ENCODE measurements around the gene KRTAP10-6.
"Not testable (repeated sequence)": the region's sequence is repeated elsewhere in the genome, so short reads cannot be mapped to it uniquely, and the experiment has no call there.

The KRTAP10-6 gene

DNA sequence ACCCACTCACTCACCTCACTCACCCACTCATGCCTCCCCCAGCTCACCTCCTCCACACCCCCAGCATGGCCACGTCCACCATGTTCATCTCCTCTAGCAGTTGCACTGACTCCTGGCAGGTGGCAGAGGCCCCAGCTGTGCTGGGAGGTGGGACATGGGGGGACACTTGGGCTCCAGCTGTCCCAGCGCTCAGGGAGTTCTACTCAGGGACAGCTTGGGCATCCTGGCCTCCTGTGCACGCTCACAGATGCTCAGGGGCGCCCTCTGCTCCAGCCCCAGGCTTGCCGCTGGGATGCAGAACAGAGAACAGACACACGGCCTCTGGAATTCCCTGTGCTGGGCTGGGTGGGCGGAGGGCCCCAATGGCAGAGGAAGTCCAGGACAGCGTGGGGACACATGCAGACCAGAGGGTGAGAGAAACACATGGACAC lies 24.8 kb upstream of the KRTAP10-6 start:
- no peak for DNase-seq

DNA sequence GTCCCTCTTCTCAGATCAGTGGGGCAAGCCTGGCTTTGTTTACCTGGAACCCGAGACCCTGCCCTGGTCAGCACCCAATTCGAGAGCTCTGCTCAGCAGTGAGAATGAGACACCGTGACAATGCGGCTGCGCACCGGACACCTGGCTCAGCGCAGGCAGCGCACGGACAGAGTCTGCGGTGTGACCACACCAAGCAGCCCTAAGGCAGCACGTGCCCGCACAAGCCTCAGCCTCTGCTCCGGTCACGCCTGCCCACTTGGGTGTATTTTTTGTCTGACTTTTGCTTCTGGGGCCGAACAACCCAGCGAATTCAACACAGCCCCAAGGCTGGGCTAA lies 24.3 kb upstream of the KRTAP10-6 start:
- no peak for DNase-seq

DNA sequence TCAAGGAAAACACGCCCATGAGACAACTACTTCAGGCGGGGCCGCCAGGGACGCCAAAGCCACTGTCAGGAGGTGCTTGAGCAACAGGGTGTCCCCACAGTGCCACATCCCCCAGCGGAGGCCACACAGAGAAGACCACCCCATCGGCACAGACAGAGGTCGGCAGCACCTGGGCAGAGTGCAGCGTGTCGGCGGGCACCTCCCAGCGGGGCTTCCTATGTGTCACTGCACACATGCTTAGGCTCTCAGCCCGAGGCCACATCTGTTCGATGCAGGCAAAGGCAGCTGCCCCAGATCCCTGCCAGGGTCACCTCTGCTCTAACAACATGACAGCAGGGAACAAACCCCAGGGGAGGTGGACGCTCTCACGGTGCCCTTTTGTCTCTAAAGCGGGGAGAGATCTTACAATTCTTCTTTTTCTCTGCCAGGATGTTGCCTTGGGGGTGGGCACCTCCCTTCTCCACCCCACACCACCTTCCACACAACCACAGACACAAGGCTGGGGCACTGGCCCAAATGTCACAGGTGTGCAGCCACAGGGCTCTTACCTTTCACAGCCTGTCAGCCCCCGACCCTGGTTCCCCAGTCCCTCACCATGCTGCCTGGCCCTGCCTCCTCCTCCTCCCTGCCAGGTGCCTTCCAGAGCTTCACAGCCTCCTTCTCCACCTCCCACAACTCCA lies 23.7 kb upstream of the KRTAP10-6 start:
- no peak for DNase-seq

DNA sequence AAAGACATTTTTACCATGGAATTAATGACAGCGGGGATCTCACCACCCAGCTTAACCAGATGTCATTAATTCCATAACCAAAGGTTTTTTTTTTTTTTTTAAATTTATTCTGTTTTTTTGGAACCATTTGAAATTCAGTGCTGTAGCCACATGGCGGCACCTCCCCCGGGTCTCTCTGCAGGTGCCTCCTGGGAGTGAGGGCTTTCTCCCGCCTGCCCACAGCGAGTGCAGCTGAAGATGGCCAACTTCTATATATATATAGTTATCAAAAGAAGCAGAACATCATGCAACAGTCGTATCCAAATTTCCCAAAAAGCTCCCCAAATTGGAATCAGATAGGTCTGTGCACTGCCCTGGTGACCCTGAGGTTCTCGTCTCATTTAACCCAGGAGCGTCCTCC lies 23.2 kb upstream of the KRTAP10-6 start:
- no peak for DNase-seq

DNA sequence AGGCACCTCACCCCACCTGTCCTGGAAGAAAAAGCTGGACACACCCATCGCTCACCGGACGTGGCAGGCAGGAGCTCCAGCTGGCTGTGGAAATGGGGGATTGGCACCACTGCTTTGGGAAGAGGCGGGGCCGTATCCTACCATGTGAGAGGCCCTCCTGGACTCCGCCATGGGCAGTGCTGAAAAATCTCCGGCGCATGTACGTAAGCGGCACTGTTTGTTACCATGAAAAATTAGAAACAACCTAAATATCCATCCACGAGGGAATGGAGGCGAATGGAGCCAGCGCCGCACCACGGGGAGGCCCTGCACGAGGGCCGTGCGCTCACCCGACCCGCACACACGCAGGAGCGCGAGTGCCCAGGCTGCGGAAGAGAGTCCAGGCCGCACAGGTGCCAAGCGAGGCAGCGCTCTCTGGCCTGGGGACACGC lies 22.7 kb upstream of the KRTAP10-6 start:
- DNase-seq = no peak

DNA sequence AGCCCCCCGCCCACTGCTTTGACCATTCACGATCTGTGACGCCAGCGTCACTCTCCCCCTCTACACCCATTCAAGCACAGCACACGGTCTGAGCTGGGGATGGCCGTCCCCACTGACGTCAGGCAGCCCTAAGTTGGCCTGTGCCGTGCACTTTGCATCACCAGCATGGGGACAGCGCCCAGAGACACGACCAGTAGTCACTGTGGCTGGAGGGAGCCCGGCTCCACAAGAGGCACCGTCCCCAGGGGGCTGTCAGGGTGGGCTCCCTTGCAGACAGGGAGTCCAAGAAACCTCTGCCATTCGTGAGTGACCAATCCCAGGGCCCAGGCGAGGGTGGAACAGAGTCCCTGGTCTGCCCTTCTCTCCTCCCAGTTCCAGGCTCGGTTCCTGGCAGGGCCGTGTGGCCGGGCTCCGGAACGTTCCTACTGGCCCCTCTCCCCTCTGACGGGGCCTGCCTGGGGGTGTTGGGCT lies 21.9 kb upstream of the KRTAP10-6 start:
- DNase-seq = no peak

DNA sequence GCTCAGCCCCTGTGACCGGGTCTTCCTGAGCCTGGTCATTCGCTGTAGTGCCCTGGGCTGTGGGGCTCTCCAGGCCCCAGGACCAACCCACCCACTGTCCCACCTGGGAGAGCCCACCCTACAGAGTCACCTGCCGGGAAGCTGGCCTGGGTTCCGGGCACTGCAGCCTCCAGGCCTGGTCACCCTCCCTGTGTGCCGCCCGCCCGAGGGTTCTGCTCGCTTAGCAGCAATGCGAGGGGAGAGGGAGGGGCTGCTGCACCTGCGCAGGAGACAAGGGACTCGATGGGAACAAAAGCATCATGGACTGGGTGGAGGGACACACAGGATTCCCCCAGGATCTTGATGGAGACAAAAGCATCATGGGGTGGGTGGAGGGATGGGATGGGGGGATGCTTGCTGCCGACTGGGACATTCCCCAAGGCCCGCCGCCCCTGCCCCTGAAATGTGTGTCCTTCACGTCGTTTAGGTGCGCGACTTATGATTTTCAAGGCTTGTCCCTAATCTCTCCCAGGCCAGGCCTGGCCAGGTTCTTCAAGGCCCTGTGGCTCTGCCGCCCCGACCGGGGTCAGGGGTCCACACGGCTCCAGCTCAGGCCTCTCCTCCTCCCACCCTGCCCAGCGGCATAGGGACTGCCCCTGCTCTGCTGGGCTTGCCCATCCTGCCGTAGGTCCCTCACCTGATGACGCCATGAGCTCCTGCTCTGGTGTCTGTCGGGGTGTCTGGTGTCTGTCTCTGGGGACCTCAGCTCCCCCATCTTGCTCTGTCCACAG lies 21.3 kb upstream of the KRTAP10-6 start:
- no peak for DNase-seq

DNA sequence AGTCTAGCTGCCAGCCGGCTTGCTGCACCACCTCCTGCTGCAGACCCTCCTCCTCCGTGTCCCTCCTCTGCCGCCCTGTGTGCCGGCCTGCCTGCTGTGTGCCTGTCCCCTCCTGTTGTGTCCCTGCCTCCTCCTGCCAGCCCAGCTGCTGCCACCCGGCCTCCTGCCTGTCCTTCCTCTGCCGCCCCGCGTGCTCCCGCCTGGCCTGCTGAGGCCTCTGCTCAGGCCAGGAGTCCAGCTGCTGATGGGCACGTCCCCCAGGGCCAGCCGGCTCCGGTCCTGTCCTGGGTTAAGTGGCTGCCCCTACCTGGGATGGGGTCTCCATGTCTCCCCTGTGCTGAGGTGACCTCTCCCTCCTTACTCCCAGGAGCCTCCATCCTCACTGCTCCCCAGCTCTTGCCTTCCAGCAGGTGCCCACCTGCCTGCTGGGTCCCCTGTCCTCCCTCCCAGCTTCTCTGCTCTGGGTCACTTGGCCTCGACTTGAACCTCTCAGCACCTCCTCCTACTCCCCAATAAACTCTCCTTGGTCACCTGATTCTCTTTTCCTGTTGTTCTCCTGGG lies 20.4 kb upstream of the KRTAP10-6 start:
- no peak for DNase-seq

DNA sequence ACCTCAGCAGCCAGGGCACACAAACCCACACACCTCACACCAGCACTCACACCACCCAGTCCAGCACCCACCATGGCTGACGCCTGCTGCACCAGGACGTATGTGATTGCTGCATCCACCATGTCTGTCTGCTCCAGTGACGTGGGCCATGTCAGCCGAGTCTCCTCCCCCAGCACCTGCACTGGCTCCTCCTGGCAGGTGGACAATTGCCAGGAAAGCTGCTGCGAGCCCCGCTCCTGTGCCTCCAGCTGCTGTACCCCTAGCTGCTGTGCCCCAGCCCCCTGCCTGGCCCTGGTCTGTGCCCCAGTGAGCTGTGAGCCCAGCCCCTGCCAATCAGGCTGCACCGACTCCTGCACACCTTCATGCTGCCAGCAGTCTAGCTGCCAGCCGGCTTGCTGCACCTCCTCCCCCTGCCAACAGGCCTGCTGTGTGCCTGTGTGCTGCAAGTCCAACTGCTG lies 19.8 kb upstream of the KRTAP10-6 start, which contains the start of gene KRTAP10-8:
TSS of gene KRTAP10-8 (plus strand) at position 51 of the 458 bp plus-strand sequence. CDS start at position 73, 22 bp downstream.
- DNase-seq = no peak

DNA sequence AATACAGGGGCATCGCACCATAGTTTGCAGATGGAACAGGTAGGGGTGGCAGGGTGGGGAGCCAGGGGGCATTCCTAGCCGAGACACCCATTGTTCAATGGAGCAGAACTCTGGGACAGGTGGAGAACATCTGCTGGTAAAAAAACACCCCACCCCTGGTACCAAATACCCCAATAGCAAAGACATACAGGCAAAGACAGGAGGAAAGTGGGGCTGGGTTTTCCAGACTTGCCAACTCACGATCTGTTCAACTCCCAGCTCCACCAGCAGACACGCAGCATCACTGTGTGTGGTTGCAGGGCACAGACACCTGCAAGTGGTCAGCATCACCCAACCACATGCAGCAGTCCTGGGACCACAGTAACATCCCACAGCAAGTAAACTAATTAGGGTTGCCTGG lies 19.2 kb upstream of the KRTAP10-6 start:
- DNase-seq = no peak

DNA sequence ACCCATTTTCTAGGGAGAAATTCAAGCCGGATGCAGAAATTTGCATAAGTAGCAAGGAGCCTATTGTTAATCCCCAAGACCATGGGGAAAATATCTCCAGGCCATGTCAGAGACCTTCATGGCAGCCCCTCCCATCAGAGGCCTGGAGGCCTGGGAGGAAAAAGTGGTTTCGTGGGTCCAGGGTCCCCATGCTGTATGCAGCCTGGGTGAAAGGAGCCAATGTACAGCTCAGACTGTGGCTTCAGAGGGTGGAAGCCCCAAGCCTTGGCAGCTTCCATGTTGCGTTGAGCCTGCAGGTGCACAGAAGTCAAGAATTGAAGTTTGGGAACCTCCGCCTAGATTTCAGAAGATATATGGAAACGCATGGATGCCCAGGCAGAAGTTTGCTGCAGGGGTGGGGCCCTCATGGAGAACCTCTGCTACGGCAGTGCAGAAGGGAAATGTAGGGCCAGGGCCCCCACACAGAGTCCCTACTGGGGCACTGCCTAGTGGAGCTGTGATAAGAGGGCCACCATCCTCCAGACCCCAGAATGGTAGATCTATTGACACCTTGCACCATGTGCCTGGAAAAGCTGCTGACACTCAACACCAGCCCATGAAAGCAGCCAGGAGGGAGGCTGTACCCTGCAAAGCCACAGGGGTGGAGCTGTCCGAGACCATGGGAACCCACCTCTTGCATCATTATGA lies 18.0 kb upstream of the KRTAP10-6 start:
- DNase-seq = not testable (repeated sequence)

DNA sequence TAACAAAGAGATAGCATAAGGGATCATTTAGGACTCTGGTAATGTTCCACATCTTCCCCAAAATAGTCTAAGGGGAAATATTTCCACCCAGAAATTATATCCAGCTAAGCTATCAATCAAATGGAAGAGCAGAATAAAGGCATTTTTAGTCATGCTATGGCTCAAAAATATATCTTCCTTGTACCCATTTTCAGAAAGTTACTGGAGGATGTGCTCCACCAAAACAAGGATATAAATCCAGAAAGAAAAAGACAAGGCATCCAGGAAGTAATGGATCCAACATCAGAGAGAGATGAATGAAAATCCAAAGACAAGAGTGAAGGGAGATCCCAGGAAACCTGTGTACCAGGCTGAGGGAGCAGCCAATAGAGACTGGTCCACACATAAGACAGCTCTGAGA lies 16.9 kb upstream of the KRTAP10-6 start:
- DNase-seq = no peak

DNA sequence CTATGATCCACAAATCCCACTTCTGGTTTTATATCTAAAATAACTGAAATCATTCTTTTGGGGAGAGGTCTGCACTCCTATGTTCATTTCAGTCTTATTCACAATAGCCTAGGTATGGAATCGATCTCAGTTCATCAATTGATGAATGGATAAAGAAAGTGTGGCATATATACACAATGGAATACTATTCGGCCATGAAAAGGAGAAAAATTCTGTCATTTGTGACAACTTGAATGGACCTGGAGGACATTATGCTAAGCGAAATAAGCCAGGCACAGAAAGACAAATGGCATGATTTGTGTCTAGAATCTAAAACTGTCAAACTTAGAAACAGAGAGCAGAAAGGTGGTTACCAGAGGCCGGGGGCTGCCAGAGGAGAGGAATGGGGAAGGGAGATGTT lies 14.2 kb upstream of the KRTAP10-6 start:
- DNase-seq = no peak

DNA sequence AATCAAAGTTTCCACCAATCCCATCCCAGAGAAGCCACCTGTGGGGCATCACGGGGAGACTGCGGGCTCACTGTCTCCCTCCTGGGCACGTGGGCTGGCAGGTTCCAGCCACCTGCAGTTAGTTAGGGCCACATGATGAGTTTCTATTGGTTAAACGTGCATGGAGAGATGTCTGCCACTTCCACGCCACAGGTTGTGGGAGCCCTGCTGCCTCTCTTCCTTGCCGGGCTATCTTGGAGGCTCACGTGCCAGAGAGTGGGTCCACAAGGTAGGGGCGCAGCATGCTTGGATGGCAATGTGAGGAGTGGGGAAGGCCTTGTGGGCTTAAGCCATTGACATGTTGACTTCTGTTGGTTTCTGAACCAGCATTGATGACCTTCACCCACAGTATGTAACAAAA lies 11.6 kb upstream of the KRTAP10-6 start:
- no peak for DNase-seq

DNA sequence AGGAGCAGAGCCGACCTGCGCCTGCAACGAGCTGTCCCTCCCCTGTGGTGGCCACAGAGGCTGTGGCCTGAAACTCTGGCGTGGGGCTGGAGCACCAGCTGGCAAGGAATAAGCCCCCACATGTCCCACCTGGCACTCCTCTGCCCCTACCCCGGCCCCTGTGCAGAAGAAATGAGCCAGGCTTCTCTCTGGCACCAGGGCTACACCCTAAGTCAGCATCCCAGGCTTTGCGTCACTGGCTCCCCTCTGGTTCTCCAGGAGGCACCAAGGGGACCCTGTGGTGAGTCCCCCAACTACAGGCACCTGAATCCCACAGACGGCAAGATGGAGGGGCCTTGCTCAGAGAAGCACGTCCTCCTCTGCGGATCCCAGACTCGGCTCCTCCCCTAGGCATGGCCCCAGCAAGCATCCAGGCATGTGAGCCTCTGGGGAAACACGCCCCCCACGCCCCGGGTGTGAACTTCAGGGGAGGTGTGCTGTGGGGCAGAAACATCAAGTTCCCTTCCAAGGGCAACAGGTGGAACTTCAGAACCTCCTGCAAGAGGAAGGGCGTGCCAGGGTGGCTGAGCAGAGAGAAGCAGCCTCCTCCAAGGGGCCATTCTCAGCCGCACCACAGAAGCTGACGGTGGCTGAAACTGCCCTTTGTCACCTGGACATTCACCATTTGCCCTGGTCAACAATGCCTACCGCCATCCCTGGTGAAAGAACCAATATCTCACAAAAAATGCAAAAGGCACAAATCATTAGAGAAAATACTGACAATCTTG lies 11.0 kb upstream of the KRTAP10-6 start:
- DNase-seq = no peak

DNA sequence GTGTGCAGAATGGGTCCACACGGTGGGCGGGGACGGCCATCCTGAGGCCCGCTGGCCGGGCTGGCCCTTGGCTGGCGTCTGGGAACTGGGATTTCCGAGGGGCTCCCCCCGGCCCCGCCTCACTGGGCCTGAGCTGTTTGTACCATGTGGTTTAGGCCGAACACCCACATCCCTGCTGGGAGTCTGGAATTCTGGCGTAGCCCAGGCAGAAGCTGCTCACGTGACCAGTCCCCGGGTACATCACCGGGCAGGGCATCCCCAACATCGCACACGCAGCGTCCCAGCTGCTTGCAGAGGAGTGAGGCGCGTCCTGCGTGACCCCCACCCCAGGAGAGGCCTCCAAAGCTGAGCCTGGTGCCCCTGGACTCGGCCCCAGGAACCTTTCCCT lies 10.2 kb upstream of the KRTAP10-6 start:
- DNase-seq = no peak

DNA sequence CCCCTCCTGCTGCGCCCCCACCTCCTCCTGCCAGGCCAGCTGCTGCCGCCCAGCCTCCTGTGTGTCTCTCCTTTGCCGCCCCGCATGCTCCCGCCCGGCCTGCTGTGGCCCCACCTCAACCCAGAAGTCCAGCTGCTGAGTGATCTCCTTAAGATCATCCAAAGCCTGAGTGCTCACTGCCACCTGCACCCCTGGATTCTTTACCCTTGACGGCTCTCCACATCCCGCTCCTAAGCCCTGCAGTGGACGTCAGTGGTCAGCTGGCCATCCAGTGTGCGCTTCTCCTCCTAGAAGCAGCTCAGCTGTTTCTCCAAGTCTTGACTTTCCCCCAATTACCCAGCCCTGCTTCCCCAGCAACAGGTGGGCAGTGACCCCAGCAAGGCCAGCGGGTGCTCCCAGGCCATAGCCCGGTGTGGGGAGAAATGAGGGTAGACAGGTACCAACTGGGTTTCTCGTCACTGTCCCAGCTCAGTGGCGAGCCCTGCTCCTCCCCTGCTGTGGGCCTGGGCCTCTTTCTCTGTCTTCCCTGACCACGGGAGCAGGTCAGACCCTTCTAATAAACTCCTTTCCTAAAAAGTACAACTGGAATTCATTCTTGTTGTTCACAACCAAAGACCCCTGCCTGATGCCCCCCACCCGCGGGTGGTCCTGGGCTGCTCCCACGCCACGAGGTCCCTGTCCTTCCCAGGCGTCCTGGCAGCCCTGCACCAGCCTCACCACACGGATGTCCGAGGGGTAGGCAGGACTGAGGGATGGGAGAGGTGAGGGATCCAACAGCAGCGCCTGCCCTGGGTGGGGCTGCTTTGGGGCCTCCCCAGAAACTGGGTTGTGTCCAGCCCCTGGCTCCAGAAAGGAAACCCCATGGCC lies 9.5 kb upstream of the KRTAP10-6 start:
- DNase-seq = no peak

DNA sequence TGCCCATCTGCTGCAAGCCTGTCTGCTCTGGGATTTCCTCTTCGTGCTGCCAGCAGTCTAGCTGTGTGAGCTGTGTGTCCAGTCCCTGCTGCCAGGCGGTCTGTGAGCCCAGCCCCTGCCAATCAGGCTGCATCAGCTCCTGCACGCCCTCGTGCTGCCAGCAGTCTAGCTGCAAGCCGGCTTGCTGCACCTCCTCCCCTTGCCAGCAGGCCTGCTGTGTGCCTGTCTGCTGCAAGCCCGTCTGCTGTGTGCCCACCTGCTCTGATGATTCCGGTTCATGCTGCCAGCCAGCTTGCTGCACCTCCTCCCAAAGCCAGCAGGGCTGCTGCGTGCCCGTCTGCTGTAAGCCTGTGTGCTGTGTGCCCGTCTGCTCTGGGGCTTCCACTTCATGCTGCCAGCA lies 8.8 kb upstream of the KRTAP10-6 start:
- DNase-seq = not testable (repeated sequence)

DNA sequence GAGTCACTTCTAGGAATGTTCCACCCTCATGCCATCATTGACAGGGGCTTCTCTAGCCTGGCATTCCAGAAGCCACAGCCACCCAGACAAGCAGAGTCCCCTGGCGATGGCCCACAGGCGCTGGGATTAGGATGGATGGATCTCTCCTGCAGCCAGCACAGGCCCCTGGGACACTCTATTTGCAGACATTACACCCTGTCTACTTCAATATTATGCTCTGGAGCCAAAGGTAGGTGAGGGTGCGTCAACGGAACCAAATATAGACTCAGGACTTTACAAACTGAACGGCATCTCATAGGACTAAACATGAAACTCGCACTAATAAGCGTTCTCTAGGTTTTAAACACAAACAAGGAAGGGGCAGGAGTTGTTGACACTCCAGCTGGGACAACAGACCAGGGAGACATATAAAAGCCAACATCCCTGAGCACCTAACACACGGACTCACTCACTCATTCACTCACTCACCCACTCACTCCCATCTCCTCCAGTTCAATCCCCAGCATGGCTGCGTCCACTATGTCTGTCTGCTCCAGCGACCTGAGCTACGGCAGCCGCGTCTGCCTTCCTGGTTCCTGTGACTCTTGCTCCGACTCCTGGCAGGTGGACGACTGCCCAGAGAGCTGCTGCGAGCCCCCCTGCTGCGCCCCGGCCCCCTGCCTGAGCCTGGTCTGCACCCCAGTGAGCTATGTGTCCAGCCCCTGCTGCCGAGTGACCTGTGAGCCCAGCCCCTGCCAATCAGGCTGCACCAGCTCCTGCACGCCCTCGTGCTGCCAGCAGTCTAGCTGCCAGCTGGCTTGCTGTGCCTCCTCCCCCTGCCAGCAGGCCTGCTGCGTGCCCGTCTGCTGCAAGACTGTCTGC lies 8.0 kb upstream of the KRTAP10-6 start, which contains the start of gene KRTAP10-7:
TSS of gene KRTAP10-7 (plus strand) at position 480 of the 861 bp plus-strand sequence. CDS start at position 505, 25 bp downstream.
- DNase-seq = not testable (repeated sequence)
